Activated CD4-positive, alpha-beta memory T cell treated with anti-CD3 and anti-CD28 coated beads, Interleukin-2, amount 10 ng/mL, durations not matched to agents 7 days and 5 days (primary cell): ENCODE data around the gene ETS2. TPM values are rescaled to one million over a fixed set of nuclear protein-coding genes. Genes with fewer than 3 reads are reported as not detected.

Experiments
- CTCF ChIA-PET: fragments of 350-600 bp; sonication (Branson Sonifier 250); formaldehyde crosslinking; loops from one replicate; lab custom pipeline; 2021; ENCODE audit warnings: antibody characterized with exemption, inconsistent platforms; lab: Charles Lee
- POLR2A ChIA-PET: fragments of 350-600 bp; sonication (Branson Sonifier 250); formaldehyde crosslinking; loops from one replicate; lab custom pipeline; 2021; ENCODE audit warnings: antibody characterized with exemption; lab: Charles Lee
- DNase-seq: peaks from one replicate; pipeline ENCODE4 v3.0.0-alpha.2; 2020
- H3K27ac Mint-ChIP-seq: one replicate; pipeline ENCODE4 v1.8.0; 2021; ENCODE audit warnings: mild to moderate bottlenecking, mixed read lengths
- H3K27me3 Mint-ChIP-seq: one replicate; pipeline ENCODE4 v1.8.0; 2021; ENCODE audit warnings: mixed read lengths
- H3K36me3 Mint-ChIP-seq: one replicate; pipeline ENCODE4 v1.8.0; 2021; ENCODE audit warnings: low read depth, mixed read lengths
- H3K4me1 Mint-ChIP-seq: one replicate; pipeline ENCODE4 v1.8.0; 2021; ENCODE audit warnings: mixed read lengths
- H3K4me3 Mint-ChIP-seq: one replicate; pipeline ENCODE4 v1.8.0; 2021; ENCODE audit warnings: mild to moderate bottlenecking, mixed read lengths
- H3K9me3 Mint-ChIP-seq: one replicate; pipeline ENCODE4 v1.8.0; 2021; ENCODE audit warnings: mixed read lengths
- total RNA-seq, 2 experiments: library from RNA; stranded (reverse); gene quantifications; one replicate each; pipeline ENCODE4 v1.2.3, GENCODE V29; 2021

Gene ETS2
- total RNA-seq, 2 experiments from 2014 or later: 11.4 to 11.5 TPM

- H3K27ac Mint-ChIP-seq: no peak overlapping the region
- H3K36me3 Mint-ChIP-seq: no peaks in the 10 kb centered on the region
- ChIA-PET POLR2A (interaction anchor here (0.7 kb wide), 1 partner anchor 492 kb away, joined by 3 read pairs; no protein-coding TSS in a partner anchor), CTCF (no interaction called here)
- DNase-seq: no peak
- peaks cover 4% of the 10 kb centered on the region for H3K27me3 Mint-ChIP-seq
- H3K4me3 Mint-ChIP-seq: no peak overlapping the region
- no peaks in the 10 kb centered on the region for H3K9me3 Mint-ChIP-seq
- H3K4me1 Mint-ChIP-seq: no peaks in the 10 kb centered on the region
Observed at GRCh38 chr21:38858026-38858811, 52.5 kb downstream of the ETS2 start.

DNA sequence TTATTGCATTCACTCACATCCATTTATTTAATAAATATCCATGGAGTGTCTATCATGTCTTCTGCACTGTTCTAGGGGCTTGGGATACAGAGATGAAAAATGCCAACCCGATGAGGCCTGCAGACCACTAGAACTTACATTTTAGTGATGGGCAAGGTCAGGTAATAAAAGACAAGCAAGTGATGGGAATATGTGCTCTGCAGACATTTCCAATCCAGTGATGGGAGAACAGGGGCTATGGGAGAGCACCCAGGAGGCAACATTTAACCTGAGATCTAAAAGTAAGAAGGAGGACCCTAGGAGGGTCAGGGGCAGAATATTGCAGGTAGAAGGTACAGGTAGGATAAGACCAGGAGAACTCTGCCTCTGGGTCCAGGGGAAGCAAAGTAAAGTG lies 53.1 kb downstream of the ETS2 start:
- ChIA-PET CTCF (no interaction called here), POLR2A (no interaction called here)
- Mint-ChIP-seq H3K4me3 (no peak overlapping the region), H3K36me3 (no peaks in the 10 kb centered on the region), H3K4me1 (no peaks in the 10 kb centered on the region), H3K27me3 (peaks cover 4% of the 10 kb centered on the region), H3K27ac (no peak overlapping the region), H3K9me3 (no peaks in the 10 kb centered on the region)
- no peak for DNase-seq

DNA sequence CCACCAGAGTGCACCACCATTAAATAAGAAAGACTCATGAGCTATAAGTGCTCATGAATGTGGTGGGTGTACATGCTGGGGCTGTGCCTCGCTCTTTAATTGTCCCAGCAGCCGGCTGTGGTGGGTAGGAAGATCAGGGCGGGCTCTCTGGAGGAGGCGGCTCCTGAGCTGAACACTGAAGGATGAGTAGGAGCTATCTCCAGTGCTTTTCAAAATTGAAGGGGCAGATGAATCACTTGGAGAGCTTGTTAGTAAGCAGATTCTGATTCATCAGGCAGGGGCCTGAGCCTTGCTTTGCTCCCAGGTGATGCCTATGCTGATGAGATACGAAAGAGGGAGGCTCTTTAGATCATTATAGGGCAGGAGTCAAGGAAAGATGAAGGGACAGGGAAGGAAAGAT lies 54.1 kb downstream of the ETS2 start:
- peaks cover 5% of the 10 kb centered on the region for H3K27me3 Mint-ChIP-seq
- no peak overlapping the region for H3K27ac Mint-ChIP-seq
- POLR2A ChIA-PET: no interaction called here
- CTCF ChIA-PET: no interaction called here
- no peaks in the 10 kb centered on the region for H3K4me1 Mint-ChIP-seq
- H3K4me3 Mint-ChIP-seq: no peak overlapping the region
- H3K9me3 Mint-ChIP-seq: no peaks in the 10 kb centered on the region
- DNase-seq: no peak
- H3K36me3 Mint-ChIP-seq: no peaks in the 10 kb centered on the region

DNA sequence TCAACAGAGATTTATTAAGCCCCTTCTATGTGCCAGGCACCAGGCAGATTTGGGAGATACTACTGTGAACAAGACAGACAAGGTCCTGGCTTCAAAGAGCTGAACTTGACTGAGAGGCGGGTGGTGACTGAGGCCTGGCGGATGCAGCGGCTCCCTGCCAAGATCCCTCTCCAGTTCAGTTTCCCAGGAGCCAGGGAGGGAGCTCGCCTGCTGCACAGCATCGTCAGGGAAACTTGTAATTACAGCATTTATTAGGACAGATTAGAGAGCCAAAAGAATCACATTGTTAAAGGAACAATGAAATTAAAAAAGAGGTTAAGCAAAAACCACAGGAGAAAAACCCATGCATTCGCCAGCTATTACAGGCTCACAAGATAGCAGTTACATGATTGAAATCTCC lies 55.3 kb downstream of the ETS2 start:
- no peak overlapping the region for H3K27ac Mint-ChIP-seq
- no peak overlapping the region for H3K4me3 Mint-ChIP-seq
- H3K27me3 Mint-ChIP-seq: peaks cover 7% of the 10 kb centered on the region
- no peaks in the 10 kb centered on the region for H3K4me1 Mint-ChIP-seq
- CTCF ChIA-PET: no interaction called here
- no peaks in the 10 kb centered on the region for H3K9me3 Mint-ChIP-seq
- POLR2A ChIA-PET: no interaction called here
- H3K36me3 Mint-ChIP-seq: no peaks in the 10 kb centered on the region
- DNase-seq: no peak

DNA sequence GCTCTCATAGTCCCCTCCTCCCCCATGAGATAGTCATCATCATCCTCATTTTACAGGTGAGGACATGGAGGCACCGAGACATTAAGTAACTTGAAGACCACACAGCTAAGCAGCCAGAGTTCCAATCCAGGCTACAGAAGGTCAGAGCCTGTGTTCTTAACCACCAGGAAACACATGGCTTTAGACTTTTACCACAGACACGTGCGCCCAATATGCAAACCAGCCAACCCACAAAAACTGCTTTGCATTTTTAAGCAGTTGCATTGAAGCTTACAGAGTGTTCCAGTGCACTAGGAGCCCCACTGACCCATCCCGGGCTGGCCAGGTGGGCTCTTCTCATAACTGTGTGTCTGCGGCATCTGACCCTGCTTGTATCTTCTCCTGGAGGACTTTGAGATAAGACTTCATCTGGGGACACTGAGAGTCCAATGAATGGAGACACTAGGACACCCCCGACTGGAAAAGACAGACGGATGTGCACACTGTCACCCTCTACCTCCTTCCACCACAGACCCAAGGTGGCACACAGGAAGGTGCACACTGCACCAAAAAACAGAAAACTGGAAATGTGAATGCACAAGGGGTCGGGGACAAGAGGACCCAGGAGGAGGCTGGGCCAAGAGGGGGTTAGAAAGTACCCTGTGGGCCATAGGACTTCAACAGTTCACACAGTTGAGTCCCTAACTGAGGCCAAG lies 56.4 kb downstream of the ETS2 start:
- H3K4me3 Mint-ChIP-seq: no peak overlapping the region
- no peak overlapping the region for H3K27ac Mint-ChIP-seq
- H3K36me3 Mint-ChIP-seq: no peaks in the 10 kb centered on the region
- H3K27me3 Mint-ChIP-seq: peaks cover 7% of the 10 kb centered on the region
- CTCF ChIA-PET: no interaction called here
- no peaks in the 10 kb centered on the region for H3K9me3 Mint-ChIP-seq
- no peak for DNase-seq
- POLR2A ChIA-PET: no interaction called here
- no peaks in the 10 kb centered on the region for H3K4me1 Mint-ChIP-seq

DNA sequence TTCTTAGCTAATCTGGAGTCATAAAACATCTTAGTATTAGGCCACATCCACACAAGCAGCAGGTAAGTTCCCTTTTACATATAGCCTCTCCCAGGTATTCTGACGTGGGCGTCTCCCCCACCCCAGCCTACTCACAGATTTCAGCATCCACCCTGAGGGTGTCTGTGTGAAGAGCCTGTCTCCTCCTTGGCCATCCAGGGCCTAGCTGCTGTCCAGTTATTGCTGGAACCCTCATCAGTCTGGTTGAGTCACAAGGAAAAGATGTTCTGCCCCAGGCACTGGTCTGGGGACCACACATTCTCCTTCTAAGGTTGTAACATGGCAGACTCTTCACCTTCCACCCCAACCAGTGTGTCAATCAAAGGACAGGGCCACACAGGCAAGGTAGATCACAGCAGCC lies 57.6 kb downstream of the ETS2 start:
- Mint-ChIP-seq H3K4me3 (no peak overlapping the region), H3K27me3 (peaks cover 7% of the 10 kb centered on the region), H3K36me3 (no peaks in the 10 kb centered on the region), H3K4me1 (no peaks in the 10 kb centered on the region), H3K27ac (no peak overlapping the region), H3K9me3 (no peaks in the 10 kb centered on the region)
- DNase-seq: no peak
- CTCF ChIA-PET: no interaction called here
- POLR2A ChIA-PET: no interaction called here

- Mint-ChIP-seq H3K36me3 (no peaks in the 10 kb centered on the region), H3K9me3 (no peaks in the 10 kb centered on the region), H3K4me1 (no peaks in the 10 kb centered on the region), H3K27ac (no peak overlapping the region), H3K27me3 (peaks cover 9% of the 10 kb centered on the region), H3K4me3 (no peak overlapping the region)
- POLR2A ChIA-PET: no interaction called here
- DNase-seq: no peak
- CTCF ChIA-PET: no interaction called here
Observed at GRCh38 chr21:38863843-38864363, 58.2 kb downstream of the ETS2 start.

GRCh38 chr21:38864964-38865363 lies 59.2 kb downstream of the ETS2 start:
- Mint-ChIP-seq H3K9me3 (no peaks in the 10 kb centered on the region), H3K4me1 (no peaks in the 10 kb centered on the region), H3K27ac (no peak overlapping the region), H3K4me3 (no peak overlapping the region), H3K27me3 (peaks cover 13% of the 10 kb centered on the region), H3K36me3 (no peaks in the 10 kb centered on the region)
- CTCF ChIA-PET: no interaction called here
- no peak for DNase-seq
- POLR2A ChIA-PET: no interaction called here

DNA sequence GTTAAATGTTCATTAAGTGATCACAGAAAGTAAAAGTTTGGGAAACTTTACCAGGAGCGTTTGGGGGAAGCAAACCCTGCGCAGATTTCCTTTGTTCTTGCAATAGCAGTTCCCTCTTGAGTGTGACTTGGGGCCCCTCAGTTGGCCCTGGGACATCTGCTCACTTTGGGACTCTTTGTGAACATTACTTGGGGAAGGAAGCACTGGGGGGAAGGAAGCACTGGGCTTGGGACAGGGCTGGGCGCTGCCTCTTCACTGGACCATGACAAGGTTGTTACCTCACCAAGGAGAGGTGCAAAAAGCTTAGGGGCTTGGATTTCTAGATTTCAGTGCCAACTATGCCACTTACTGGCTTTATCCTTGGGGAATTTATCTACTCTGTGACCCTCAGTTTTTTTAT lies 63.5 kb downstream of the ETS2 start:
- POLR2A ChIA-PET: no interaction called here
- no peaks in the 10 kb centered on the region for H3K36me3 Mint-ChIP-seq
- no peak for DNase-seq
- CTCF ChIA-PET: no interaction called here
- H3K4me1 Mint-ChIP-seq: no peaks in the 10 kb centered on the region
- no peak overlapping the region for H3K4me3 Mint-ChIP-seq
- H3K9me3 Mint-ChIP-seq: no peaks in the 10 kb centered on the region
- H3K27me3 Mint-ChIP-seq: peaks cover 16% of the 10 kb centered on the region
- no peak overlapping the region for H3K27ac Mint-ChIP-seq

DNA sequence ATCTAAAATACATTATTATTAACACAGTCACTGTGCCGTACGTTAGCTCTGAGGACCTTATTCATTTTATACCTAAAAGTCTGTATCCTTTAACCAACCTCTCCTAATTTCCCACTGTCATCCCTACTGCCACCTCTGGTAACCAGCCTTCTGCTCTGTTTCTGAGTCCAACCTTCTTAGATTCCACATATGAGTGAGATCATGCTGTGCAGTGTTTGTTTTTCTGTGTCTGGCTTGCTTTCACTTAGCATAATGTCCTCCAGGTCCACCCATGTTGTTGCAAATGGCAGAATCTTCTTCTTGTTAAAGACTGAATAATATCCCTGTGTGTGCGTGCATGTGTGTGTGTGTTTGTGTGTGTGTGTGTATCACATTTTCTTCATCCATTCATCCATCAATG lies 64.2 kb downstream of the ETS2 start:
- Mint-ChIP-seq H3K4me1 (no peaks in the 10 kb centered on the region), H3K9me3 (no peaks in the 10 kb centered on the region), H3K27me3 (peaks cover 14% of the 10 kb centered on the region), H3K36me3 (no peaks in the 10 kb centered on the region), H3K4me3 (no peak overlapping the region), H3K27ac (no peak overlapping the region)
- ChIA-PET CTCF (no interaction called here), POLR2A (no interaction called here)
- DNase-seq: no peak
